T-cell (primary cell): ENCODE results near the gene PID1. TPM values are rescaled to one million over a fixed set of nuclear protein-coding genes. Genes with fewer than 3 reads are reported as not detected.

Source experiments
- ATAC-seq, 4 experiments: fragments of 200-7000 bp in 3 of 4; fragments of 150-1000 bp in 1 of 4; cut with Tn5 transposase; replicated peaks in 1 of 4; 1 replicate in 3 of 4; 2 replicates in 1 of 4; pipeline ENCODE4 v1.10.0; 2021; ENCODE audit warnings: moderate library complexity in 3 of 4, mild to moderate bottlenecking in 2 of 4, moderate number of reproducible peaks in 1 of 4
- CTCF ChIA-PET, 2 donors: fragments of 300-600 bp; sonication (Branson Sonifier 250); formaldehyde crosslinking; loops; one replicate each; lab custom pipeline; 2022; ENCODE audit warnings: antibody characterized with exemption in 2 of 2; lab: Charles Lee
- POLR2A ChIA-PET, 2 donors: fragments of 300-600 bp; sonication (Branson Sonifier 250); formaldehyde crosslinking; loops; one replicate each; lab custom pipeline; 2022; ENCODE audit warnings: antibody characterized with exemption in 2 of 2; lab: Charles Lee
- DNase-seq, 35 experiments: peaks; one replicate each; pipeline versions ENCODE4 v3.0.0 to v3.0.0-alpha.2; 2013 to 2023
- H3K27ac ChIP-seq: one replicate; pipeline ENCODE4 v1.5.1; 2013; ENCODE audit warnings: low read length
- H3K27me3 ChIP-seq, 2 experiments: replicated peaks in 1 of 2; 1 replicate in 1 of 2; 2 replicates in 1 of 2; pipeline versions ENCODE4 v1.6.1 to v1.7.0; 2013; ENCODE audit warnings: low read length in 1 of 2, mixed read lengths in 1 of 2; ENCODE audit not compliant: control insufficient read depth in 2 of 2, insufficient read depth in 2 of 2; ENCODE audit errors: extremely low read depth in 1 of 2
- H3K36me3 ChIP-seq, 2 donors: 1 replicate in 1 of 2; 2 replicates in 1 of 2; pipeline versions ENCODE4 v1.6.1 to v1.7.0; 2013; ENCODE audit warnings: low read length in 1 of 2; ENCODE audit not compliant: control insufficient read depth in 2 of 2, insufficient read depth in 1 of 2; ENCODE audit errors: extremely low read depth in 1 of 2
- H3K4me1 ChIP-seq, 2 experiments: 1 replicate in 1 of 2; 2 replicates in 1 of 2; pipeline versions ENCODE4 v1.6.1 to v1.7.0; 2013; ENCODE audit warnings: low read length in 2 of 2, mixed read lengths in 1 of 2; ENCODE audit not compliant: insufficient read depth in 2 of 2, control insufficient read depth in 1 of 2; ENCODE audit errors: extremely low read depth in 1 of 2
- H3K4me3 ChIP-seq, 2 donors: 1 replicate in 1 of 2; 2 replicates in 1 of 2; pipeline versions ENCODE4 v1.5.1 to v1.7.0; 2013; ENCODE audit warnings: mild to moderate bottlenecking in 2 of 2, low read length in 1 of 2, moderate library complexity in 1 of 2; ENCODE audit not compliant: control insufficient read depth in 1 of 2; ENCODE audit errors: extremely low read depth in 1 of 2
- H3K9me3 ChIP-seq: 2 replicates; pipeline ENCODE4 v1.7.0; 2013
- H3K27ac Mint-ChIP-seq, 2 donors: one replicate each; pipeline ENCODE4 v1.8.0; 2020 to 2021; ENCODE audit warnings: mild to moderate bottlenecking in 2 of 2, mixed read lengths in 2 of 2
- H3K27me3 Mint-ChIP-seq, 2 donors: one replicate each; pipeline ENCODE4 v1.8.0; 2021 to 2022; ENCODE audit warnings: mixed read lengths in 2 of 2
- H3K36me3 Mint-ChIP-seq: one replicate; pipeline ENCODE4 v1.8.0; 2021; ENCODE audit warnings: mixed read lengths
- H3K4me1 Mint-ChIP-seq, 3 donors: one replicate each; pipeline ENCODE4 v1.8.0; 2020 to 2022; ENCODE audit warnings: mixed read lengths in 3 of 3, mild to moderate bottlenecking in 1 of 3
- H3K4me3 Mint-ChIP-seq, 3 donors: one replicate each; pipeline ENCODE4 v1.8.0; 2020 to 2022; ENCODE audit warnings: mild to moderate bottlenecking in 3 of 3, mixed read lengths in 3 of 3, moderate library complexity in 3 of 3
- H3K9me3 Mint-ChIP-seq, 3 donors: one replicate each; pipeline ENCODE4 v1.8.0; 2020 to 2022; ENCODE audit warnings: mixed read lengths in 3 of 3
- WGBS: methylation state at CpG from one replicate; pipeline ENCODE4 v1.1.5; 2013; ENCODE audit warnings: missing lambda C conversion rate; ENCODE audit not compliant: insufficient coverage; 5-methylcytosine and 5-hydroxymethylcytosine counted together
- total RNA-seq, 35 experiments: library from RNA in 6 of 35; stranded (reverse) in 6 of 35; fragments of 120-200 nt in 1 of 35; gene quantifications; one replicate each; pipeline versions ENCODE4 v1.2.1 to v1.2.4 and lab custom pipeline; 2013 to 2026

The PID1 gene
- total RNA-seq, 5 donors from 2014 or later (not counting 1 experiment from before 2014, with no cell fraction given), result 0.20 to 0.36 (median 0.25) TPM; not detected in 2

GRCh38 chr2:229300371-229300770, 29.3 kb upstream of the PID1 start:
- no peak overlapping the region for H3K4me3 Mint-ChIP-seq
- ChIA-PET POLR2A (no interaction called here), CTCF (no interaction called here)
- no peaks in the 10 kb centered on the region for H3K36me3 ChIP-seq
- no peaks in the 10 kb centered on the region for H3K9me3 ChIP-seq
- H3K27me3 ChIP-seq, result no peaks in the 10 kb centered on the region
- no peak overlapping the region for H3K27ac Mint-ChIP-seq
- peaks cover 0 to 11% (median 0%) of the 10 kb centered on the region in 3 donors for H3K9me3 Mint-ChIP-seq
- no peak for DNase-seq
- no CpG with 5 or more reads among the region's 1 CpG for WGBS
- H3K4me3 ChIP-seq, result no peak overlapping the region
- no peak for ATAC-seq
- no peaks in the 10 kb centered on the region for H3K27me3 Mint-ChIP-seq
- no peaks in the 10 kb centered on the region for H3K4me1 ChIP-seq
- no peaks in the 10 kb centered on the region for H3K4me1 Mint-ChIP-seq
- no peaks in the 10 kb centered on the region for H3K36me3 Mint-ChIP-seq
- H3K27ac ChIP-seq, result no peak overlapping the region

GRCh38 chr2:229297247-229297646, 26.2 kb upstream of the PID1 start:
- ATAC-seq (no peak), DNase-seq (peak in 1 of 35 experiments; percentile 5)
- POLR2A ChIA-PET, result no interaction called here
- Mint-ChIP-seq H3K4me3 (no peak overlapping the region), H3K9me3 (peaks cover 0 to 6% (median 0%) of the 10 kb centered on the region in 3 donors), H3K27me3 (peaks cover 0 to 1% of the 10 kb centered on the region in 2 donors), H3K27ac (no peak overlapping the region), H3K36me3 (no peaks in the 10 kb centered on the region), H3K4me1 (no peaks in the 10 kb centered on the region)
- CTCF ChIA-PET, result no interaction called here
- Histone ChIP-seq H3K27ac (no peak overlapping the region), H3K36me3 (no peaks in the 10 kb centered on the region), H3K4me3 (no peak overlapping the region), H3K4me1 (no peaks in the 10 kb centered on the region), H3K9me3 (no peaks in the 10 kb centered on the region), H3K27me3 (no peaks in the 10 kb centered on the region)
- 66% methylated on average over 5 of the region's 6 CpGs for WGBS

GRCh38 chr2:229296536-229296935, 25.4 kb upstream of the PID1 start:
- POLR2A ChIA-PET, result no interaction called here
- no peaks in the 10 kb centered on the region for H3K36me3 ChIP-seq
- Mint-ChIP-seq H3K4me3 (no peak overlapping the region), H3K36me3 (no peaks in the 10 kb centered on the region), H3K9me3 (peaks cover 0 to 6% (median 0%) of the 10 kb centered on the region in 3 donors), H3K27ac (no peak overlapping the region), H3K27me3 (peaks cover 0 to 1% of the 10 kb centered on the region in 2 donors), H3K4me1 (no peaks in the 10 kb centered on the region)
- no peak for DNase-seq
- H3K4me3 ChIP-seq, result no peak overlapping the region
- ATAC-seq, result no peak
- no peaks in the 10 kb centered on the region for H3K27me3 ChIP-seq
- no peaks in the 10 kb centered on the region for H3K9me3 ChIP-seq
- WGBS, result no CpG with 5 or more reads among the region's 3 CpGs
- H3K27ac ChIP-seq, result no peak overlapping the region
- no peaks in the 10 kb centered on the region for H3K4me1 ChIP-seq
- CTCF ChIA-PET, result no interaction called here

DNA sequence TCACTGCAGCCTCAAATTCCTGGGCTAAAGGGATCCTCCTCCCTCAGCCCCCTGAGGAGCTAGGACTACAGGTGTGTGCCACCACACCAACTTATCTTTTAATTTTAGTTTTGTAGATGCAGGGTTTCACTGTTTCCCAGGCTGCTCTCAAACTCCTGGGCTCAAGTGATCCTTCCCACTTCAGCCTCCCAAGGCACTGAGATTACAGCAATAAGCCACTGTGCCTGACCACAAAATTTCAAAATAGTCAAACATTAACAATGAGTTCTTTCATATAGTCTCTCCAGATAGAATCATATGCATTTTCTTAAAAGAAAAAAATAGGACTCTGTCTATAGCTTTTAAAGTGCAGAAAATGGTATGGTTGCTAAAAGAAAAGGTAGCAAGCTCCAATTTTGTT, 24.9 kb upstream of the PID1 start:
- ChIA-PET CTCF (no interaction called here), POLR2A (no interaction called here)
- Histone ChIP-seq H3K9me3 (no peaks in the 10 kb centered on the region), H3K4me3 (no peak overlapping the region), H3K36me3 (no peaks in the 10 kb centered on the region), H3K27ac (no peak overlapping the region), H3K4me1 (no peaks in the 10 kb centered on the region), H3K27me3 (no peaks in the 10 kb centered on the region)
- peaks cover 0 to 5% (median 0%) of the 10 kb centered on the region in 3 donors for H3K9me3 Mint-ChIP-seq
- H3K4me1 Mint-ChIP-seq, result no peaks in the 10 kb centered on the region
- ATAC-seq (no peak), DNase-seq (no peak)
- H3K4me3 Mint-ChIP-seq, result no peak overlapping the region
- no peak overlapping the region for H3K27ac Mint-ChIP-seq
- H3K27me3 Mint-ChIP-seq, result peaks cover 0 to 1% of the 10 kb centered on the region in 2 donors
- no peaks in the 10 kb centered on the region for H3K36me3 Mint-ChIP-seq

DNA sequence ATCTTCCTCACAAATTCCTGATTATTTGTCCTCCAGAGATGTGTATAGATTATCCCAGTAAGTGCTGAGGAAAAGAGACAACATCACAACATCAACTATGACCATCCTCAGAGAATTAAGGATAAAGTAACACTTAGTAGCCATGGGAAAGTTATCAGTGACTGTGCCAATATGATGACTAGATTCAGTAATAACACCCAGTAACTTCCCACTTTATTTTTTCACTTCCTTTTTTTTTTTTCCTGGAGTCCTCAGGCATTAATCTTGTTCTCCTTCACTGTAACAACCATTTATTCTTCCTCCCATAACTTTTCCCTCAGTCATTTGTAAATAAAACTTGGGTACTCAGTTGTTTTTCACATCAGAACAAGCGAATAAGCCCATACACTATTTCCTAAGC, 16.7 kb upstream of the PID1 start:
- H3K27me3 Mint-ChIP-seq, result no peaks in the 10 kb centered on the region
- POLR2A ChIA-PET, result no interaction called here
- no CpG with 5 or more reads among the region's 1 CpG for WGBS
- DNase-seq (no peak), ATAC-seq (no peak)
- H3K27me3 ChIP-seq, result no peaks in the 10 kb centered on the region
- H3K4me1 Mint-ChIP-seq, result no peaks in the 10 kb centered on the region
- H3K4me3 ChIP-seq, result no peak overlapping the region
- peaks cover 0 to 8% (median 4%) of the 10 kb centered on the region in 3 donors for H3K9me3 Mint-ChIP-seq
- H3K4me3 Mint-ChIP-seq, result no peak overlapping the region
- no peaks in the 10 kb centered on the region for H3K9me3 ChIP-seq
- no peaks in the 10 kb centered on the region for H3K36me3 Mint-ChIP-seq
- H3K4me1 ChIP-seq, result no peaks in the 10 kb centered on the region
- no peaks in the 10 kb centered on the region for H3K36me3 ChIP-seq
- H3K27ac Mint-ChIP-seq, result no peak overlapping the region
- CTCF ChIA-PET, result no interaction called here
- H3K27ac ChIP-seq, result no peak overlapping the region

GRCh38 chr2:229282758-229283546, 11.9 kb upstream of the PID1 start:
- DNase-seq (no peak), ATAC-seq (no peak)
- WGBS, result 15% methylated on average over 1 of the region's 5 CpGs
- no peaks in the 10 kb centered on the region for H3K9me3 Mint-ChIP-seq
- Histone ChIP-seq H3K27me3 (no peaks in the 10 kb centered on the region), H3K36me3 (no peaks in the 10 kb centered on the region), H3K4me3 (no peak overlapping the region), H3K4me1 (no peaks in the 10 kb centered on the region), H3K9me3 (no peaks in the 10 kb centered on the region), H3K27ac (no peak overlapping the region)
- CTCF ChIA-PET, result no interaction called here
- POLR2A ChIA-PET, result no interaction called here
- no peak overlapping the region for H3K4me3 Mint-ChIP-seq
- no peaks in the 10 kb centered on the region for H3K27me3 Mint-ChIP-seq
- no peak overlapping the region for H3K27ac Mint-ChIP-seq
- no peaks in the 10 kb centered on the region for H3K36me3 Mint-ChIP-seq
- no peaks in the 10 kb centered on the region for H3K4me1 Mint-ChIP-seq
